HepG2 (cell line): ENCODE measurements around the gene SFTA2. TPM values are rescaled to one million over a fixed set of nuclear protein-coding genes. Genes with fewer than 3 reads are reported as not detected.

Experiments used
- ATAC-seq: fragments of 200-7000 bp; cut with Tn5 transposase; 3 replicates; pipeline ENCODE4 v1.9.1; 2020; ENCODE audit warnings: mild to moderate bottlenecking, moderate library complexity
- BruUV-seq: library from RNA; stranded (reverse); fragments of 400-500 nt; replicated peaks from 2 replicates; lab custom pipeline; 2021; lab: Mats Ljungman, UMichigan
- CTCF ChIA-PET: fragments of 300-600 bp; formaldehyde crosslinking; extraction: SDS; loops from one replicate; lab custom pipeline; 2021; ENCODE audit warnings: low total read pairs, inconsistent platforms, low intra/inter-chr PET ratio; lab: Yijun Ruan, JAX
- POLR2A ChIA-PET: fragments of 350-600 bp; sonication (Branson Sonifier 250); formaldehyde crosslinking; loops from one replicate; lab custom pipeline; 2020; ENCODE audit warnings: antibody characterized with exemption, inconsistent platforms; lab: Yijun Ruan, JAX
- DNase-seq: peaks from one replicate; pipeline ENCODE4 v3.0.0-alpha.2; 2015; ENCODE audit warnings: low spot score
- FAIRE-seq: peaks from 3 replicates; lab custom pipeline; 2011; peaks lifted over from hg19 to GRCh38; lab: Jason Lieb, UNC
- H2AFZ ChIP-seq: one replicate; pipeline ENCODE4 v1.6.1; 2011; ENCODE audit warnings: low read length, inconsistent platforms
- H3K27ac ChIP-seq: fragments of 300-600 bp; 3 replicates; pipeline ENCODE4 v1.8.0; 2011; ENCODE audit warnings: mixed run types, mild to moderate bottlenecking, mixed read lengths, low read length, inconsistent platforms; ENCODE audit not compliant: insufficient read depth; ENCODE audit errors: extremely low read length
- H3K27me3 ChIP-seq, 2 experiments: fragments of 200-600 bp in 1 of 2; 2 replicates in 1 of 2; 3 replicates in 1 of 2; pipeline versions ENCODE4 v1.6.0 to v1.8.0; 2011; ENCODE audit warnings: low read length in 2 of 2, mild to moderate bottlenecking in 2 of 2, moderate library complexity in 2 of 2, inconsistent platforms in 1 of 2; ENCODE audit not compliant: insufficient read depth in 2 of 2, control insufficient read depth in 1 of 2
- H3K36me3 ChIP-seq, 2 experiments: fragments of 200-600 bp in 1 of 2; replicated peaks in 1 of 2; 2 replicates in 1 of 2; 3 replicates in 1 of 2; pipeline versions ENCODE4 v1.5.1 to v1.8.0; 2011; ENCODE audit warnings: low read length in 2 of 2, inconsistent platforms in 1 of 2; ENCODE audit not compliant: insufficient read depth in 2 of 2, control insufficient read depth in 1 of 2
- H3K4me1 ChIP-seq: 2 replicates; pipeline ENCODE4 v1.5.1; 2012; ENCODE audit warnings: low read length, inconsistent platforms; ENCODE audit not compliant: insufficient read depth
- H3K4me2 ChIP-seq: 2 replicates; pipeline ENCODE4 v1.6.0; 2011; ENCODE audit warnings: low read depth, low read length, inconsistent platforms
- H3K4me3 ChIP-seq, 3 experiments: fragments of 200-600 bp in 1 of 3; sonication (generic), shearing (Covaris generic) in 1 of 3; replicated peaks in 1 of 3; 2 replicates each; pipeline ENCODE4 v1.5.1; 2011 to 2016; ENCODE audit warnings: low read length in 3 of 3, inconsistent platforms in 2 of 3, low read depth in 2 of 3, mild to moderate bottlenecking in 2 of 3, control low read depth in 1 of 3, mixed read lengths in 1 of 3; ENCODE audit not compliant: insufficient read depth in 1 of 3
- H3K79me2 ChIP-seq: one replicate; pipeline ENCODE4 v1.6.1; 2011; ENCODE audit warnings: low read length, inconsistent platforms; ENCODE audit not compliant: insufficient read depth
- H3K9ac ChIP-seq: 2 replicates; pipeline ENCODE4 v1.6.0; 2011; ENCODE audit warnings: mild to moderate bottlenecking, low read depth, low read length, inconsistent platforms; ENCODE audit not compliant: insufficient read depth
- H3K9me3 ChIP-seq: 2 replicates; pipeline ENCODE4 v1.5.1; 2012; ENCODE audit warnings: mild to moderate bottlenecking, low read length
- H4K20me1 ChIP-seq: 2 replicates; pipeline ENCODE4 v1.6.0; 2011; ENCODE audit warnings: inconsistent platforms, mild to moderate bottlenecking, low read length, moderate library complexity; ENCODE audit not compliant: insufficient read depth
- CENPX ChIP-seq: sonication (generic); formaldehyde crosslinking; IDR thresholded peaks from 2 replicates; pipeline ENCODE4 v1.9.0; 2021; ENCODE audit warnings: mild to moderate bottlenecking, missing genetic modification reagents, moderate library complexity
- KDM1A ChIP-seq: IDR thresholded peaks from 2 replicates; pipeline ENCODE4 v1.6.1; 2016; ENCODE audit warnings: missing compliant biosample characterization
- MYC ChIP-seq: sonication (generic); formaldehyde crosslinking; IDR thresholded peaks from 2 replicates; pipeline ENCODE4 v1.9.0; 2021; ENCODE audit warnings: missing genetic modification reagents, borderline replicate concordance
- NFIB ChIP-seq: sonication (generic); formaldehyde crosslinking; IDR thresholded peaks from 2 replicates; pipeline ENCODE4 v1.9.0; 2021; ENCODE audit warnings: missing genetic modification reagents, mild to moderate bottlenecking, borderline replicate concordance
- PHF8 ChIP-seq: sonication (generic); formaldehyde crosslinking; IDR thresholded peaks from 2 replicates; pipeline ENCODE4 v1.5.0; 2020; ENCODE audit warnings: missing genetic modification reagents
- SRSF1 ChIP-seq: fragments of 200-400 bp; formaldehyde crosslinking; optimal IDR thresholded peaks from 2 replicates; pipeline ENCODE3; 2017; ENCODE audit warnings: mild to moderate bottlenecking, low read depth, low read length, moderate library complexity
- SYNCRIP ChIP-seq: fragments of 200-400 bp; formaldehyde crosslinking; IDR thresholded peaks from 2 replicates; pipeline ENCODE4 v1.6.1; 2018; ENCODE audit warnings: mild to moderate bottlenecking, low read depth, low read length; ENCODE audit not compliant: insufficient read depth
- TAF1 ChIP-seq: sonication (generic); formaldehyde crosslinking; IDR thresholded peaks from 2 replicates; pipeline ENCODE4 v1.4.0; 2020; ENCODE audit warnings: missing genetic modification reagents
- ZBTB1 ChIP-seq: sonication (generic); formaldehyde crosslinking; IDR thresholded peaks from 2 replicates; pipeline ENCODE4 v1.4.0; 2020; ENCODE audit warnings: missing genetic modification reagents, borderline replicate concordance
- ZBTB38 ChIP-seq: sonication (generic); formaldehyde crosslinking; IDR thresholded peaks from 2 replicates; pipeline ENCODE4 v1.5.1; 2020; ENCODE audit warnings: mild to moderate bottlenecking, missing genetic modification reagents
- ZFP36 ChIP-seq: fragments of 150-350 bp; IDR thresholded peaks from 2 replicates; pipeline ENCODE4 v1.6.1; 2018; ENCODE audit warnings: borderline replicate concordance, low read length, low read depth; ENCODE audit not compliant: partially characterized antibody
- ZNF143 ChIP-seq: sonication (generic); formaldehyde crosslinking; IDR thresholded peaks from 2 replicates; pipeline ENCODE4 v1.4.0; 2020; ENCODE audit warnings: missing genetic modification reagents
- ZNF326 ChIP-seq: sonication (generic); formaldehyde crosslinking; IDR thresholded peaks from 2 replicates; pipeline ENCODE4 v1.4.0; 2020; ENCODE audit warnings: missing genetic modification reagents, borderline replicate concordance
- ZNF414 ChIP-seq: sonication (generic); formaldehyde crosslinking; IDR thresholded peaks from 2 replicates; pipeline ENCODE4 v1.5.0; 2020; ENCODE audit warnings: missing genetic modification reagents
- ZNF773 ChIP-seq: sonication (generic); formaldehyde crosslinking; IDR thresholded peaks from 2 replicates; pipeline ENCODE4 v1.4.0; 2020; ENCODE audit warnings: missing genetic modification reagents, borderline replicate concordance
- ZNF782 ChIP-seq: sonication (generic); formaldehyde crosslinking; IDR thresholded peaks from 2 replicates; pipeline ENCODE4 v1.4.0; 2020; ENCODE audit warnings: missing genetic modification reagents, mild to moderate bottlenecking, borderline replicate concordance
- WGBS: methylation state at CpG from one replicate; pipeline ENCODE4 v1.1.6; 2017; ENCODE audit warnings: low lambda C conversion rate; 5-methylcytosine and 5-hydroxymethylcytosine counted together
- in situ Hi-C: cut with HindIII; loops from 2 replicates; pipeline ENCODE4 v1.10.0; 2017; ENCODE audit warnings: low pct_unique_long_range_greater_than_20kb; ENCODE audit not compliant: extremely low pct_ligation_motif_present
- intact Hi-C: fragments of 100-400 bp; cut with micrococcal nuclease; formaldehyde crosslinking; loops from one replicate; pipeline ENCODE4 v1.10.0; 2022; ENCODE audit not compliant: unreplicated experiment
- polyA plus RNA-seq, 8 experiments: library from polyadenylated mRNA; depleted of rRNA in 3 of 8; stranded (reverse) in 7 of 8; unstranded in 1 of 8; fragments of >200 nt; fragmentation: Illumina TruSeq in 4 of 8; extraction: Trizol in 4 of 8; gene quantifications; 2 replicates each; pipeline versions ENCODE4 v1.2.1 to v1.2.3, GENCODE V29; 2011 to 2016; ENCODE audit warnings: low read depth in 4 of 8, missing spikeins in 1 of 8, mixed read lengths in 1 of 8; ENCODE audit not compliant: insufficient read depth in 1 of 8
- total RNA-seq, 5 experiments: library from RNA; depleted of rRNA; stranded (reverse); fragments of >200 nt; fragmentation: Illumina TruSeq; extraction: Trizol; gene quantifications; 2 replicates each; pipeline ENCODE4 v1.2.3, GENCODE V29; 2016; ENCODE audit warnings: low read depth in 1 of 5

Gene SFTA2
- total and polyA plus RNA-seq, 2 of the 13 experiments (the other 11 are each of a cell fraction or from before 2014, with no cell fraction given): not detected

- Histone ChIP-seq H3K9me3 (no peaks in the 10 kb centered on the region), H3K27ac (no peak overlapping the region), H2AFZ (no peak overlapping the region), H3K36me3 (no peaks in the 10 kb centered on the region), H3K79me2 (no peaks in the 10 kb centered on the region)
- BruUV-seq: no TSS peak
- ChIA-PET POLR2A (no interaction called here), CTCF (no interaction called here)
- no peak for ATAC-seq
- FAIRE-seq: no peak
- 28% methylated on average over 5 of the region's 5 CpGs for WGBS
- TF ChIP-seq ZNF773 (CRISPR knock-in tag) (no peak), ZNF782 (no peak), TAF1 (CRISPR knock-in tag) (no peak), ZBTB1 (CRISPR knock-in tag) (no peak), PHF8 (CRISPR knock-in tag) (no peak), ZBTB38 (CRISPR knock-in tag) (no peak), ZNF143 (CRISPR knock-in tag) (no peak), ZFP36 (no peak), ZNF326 (no peak), ZNF414 (CRISPR knock-in tag) (no peak), MYC (CRISPR knock-in tag) (no peak), KDM1A (CRISPR knock-in tag) (no peak), SYNCRIP (no peak), CENPX (no peak), NFIB (CRISPR knock-in tag) (no peak), SRSF1 (no peak)
- TF ChIP-seq, all 625 proteins: peak for 0
- Histone ChIP-seq H3K4me2 (no peak overlapping the region), H3K27me3 (peaks cover 0 to 20% of the 10 kb centered on the region in 2 experiments; a peak in 4 of 5 replicates), H3K4me1 (peaks cover 13% of the 10 kb centered on the region), H3K9ac (no peak overlapping the region), H3K4me3 (no peak overlapping the region), H4K20me1 (no peaks in the 10 kb centered on the region)
- intact Hi-C loops: no loop called here
- in situ Hi-C loops: no loop called here
- DNase-seq: no peak
Measured at GRCh38 chr6:30945281-30945680, 13.3 kb upstream of the SFTA2 start.
